Measurements from ENCODE around the gene HOXB7.

Gene HOXB7

GRCh38 chr17:48594538-48595277 lies 16.1 kb downstream of the HOXB7 start:
- no peak for DNase-seq (ENCODE audit: low read depth)

GRCh38 chr17:48593840-48594537 lies 16.8 kb downstream of the HOXB7 start:
- DNase-seq (ENCODE audit: low read depth): peak; percentile 52

- no peak for DNase-seq (ENCODE audit: low read depth)
Observed at GRCh38 chr17:48593126-48593829, 17.5 kb downstream of the HOXB7 start, which contains the start of gene HOXB5. Gene HOXB5, minus strand, starts transcription at chr17:48593779. Its CDS starts 97 bp downstream, at chr17:48593682.

GRCh38 chr17:48592577-48592976 lies 18.2 kb downstream of the HOXB7 start:
- DNase-seq (ENCODE audit: low read depth): no peak

GRCh38 chr17:48592057-48592514 lies 18.7 kb downstream of the HOXB7 start:
- DNase-seq (ENCODE audit: low read depth): no peak

GRCh38 chr17:48591255-48592056 lies 19.4 kb downstream of the HOXB7 start:
- no peak for DNase-seq (ENCODE audit: low read depth)

GRCh38 chr17:48590607-48591161 lies 20.1 kb downstream of the HOXB7 start:
- no peak for DNase-seq (ENCODE audit: low read depth)

GRCh38 chr17:48589831-48590606 lies 20.8 kb downstream of the HOXB7 start, which contains the start of gene HOXB3:
Gene HOXB3, minus strand, starts transcription at chr17:48590241. Its CDS starts 37,767 bp downstream, at chr17:48552474.
- no peak for DNase-seq (ENCODE audit: low read depth)

- no peak for DNase-seq (ENCODE audit: low read depth)
Observed at GRCh38 chr17:48589060-48589830, 21.6 kb downstream of the HOXB7 start.

- DNase-seq (ENCODE audit: low read depth): no peak
Observed at GRCh38 chr17:48588528-48588927, 22.3 kb downstream of the HOXB7 start.

GRCh38 chr17:48588074-48588415 lies 22.8 kb downstream of the HOXB7 start:
- DNase-seq (ENCODE audit: low read depth): no peak

GRCh38 chr17:48587276-48588073 lies 23.3 kb downstream of the HOXB7 start:
- no peak for DNase-seq (ENCODE audit: low read depth)

- no peak for DNase-seq (ENCODE audit: low read depth)
Observed at GRCh38 chr17:48586355-48587258, 24.2 kb downstream of the HOXB7 start.

GRCh38 chr17:48584223-48584741 lies 26.5 kb downstream of the HOXB7 start:
- no peak for DNase-seq (ENCODE audit: low read depth)

GRCh38 chr17:48583708-48584222 lies 27.1 kb downstream of the HOXB7 start:
- DNase-seq (ENCODE audit: low read depth): no peak

GRCh38 chr17:48582750-48583069 lies 28.1 kb downstream of the HOXB7 start:
- no peak for DNase-seq (ENCODE audit: low read depth)

GRCh38 chr17:48579760-48580554 lies 30.9 kb downstream of the HOXB7 start:
- DNase-seq (ENCODE audit: low read depth): no peak

Data from T-helper 22 cell (primary cell).